Measurements from ENCODE around the gene ABCA3.

The ABCA3 gene

GRCh38 chr16:2365397-2366294 is 25.1 kb upstream of the ABCA3 start:
- no peaks in the 10 kb centered on the region for H3K9me3 Mint-ChIP-seq (ENCODE audit: low read depth)
- H3K27ac Mint-ChIP-seq = no peak overlapping the region
- no peaks in the 10 kb centered on the region for H3K36me3 Mint-ChIP-seq
- H3K4me3 Mint-ChIP-seq = no peak overlapping the region
- no peaks in the 10 kb centered on the region for H3K4me1 Mint-ChIP-seq (ENCODE audit: low read depth)
- H3K27me3 Mint-ChIP-seq = peaks cover 10% of the 10 kb centered on the region

DNA sequence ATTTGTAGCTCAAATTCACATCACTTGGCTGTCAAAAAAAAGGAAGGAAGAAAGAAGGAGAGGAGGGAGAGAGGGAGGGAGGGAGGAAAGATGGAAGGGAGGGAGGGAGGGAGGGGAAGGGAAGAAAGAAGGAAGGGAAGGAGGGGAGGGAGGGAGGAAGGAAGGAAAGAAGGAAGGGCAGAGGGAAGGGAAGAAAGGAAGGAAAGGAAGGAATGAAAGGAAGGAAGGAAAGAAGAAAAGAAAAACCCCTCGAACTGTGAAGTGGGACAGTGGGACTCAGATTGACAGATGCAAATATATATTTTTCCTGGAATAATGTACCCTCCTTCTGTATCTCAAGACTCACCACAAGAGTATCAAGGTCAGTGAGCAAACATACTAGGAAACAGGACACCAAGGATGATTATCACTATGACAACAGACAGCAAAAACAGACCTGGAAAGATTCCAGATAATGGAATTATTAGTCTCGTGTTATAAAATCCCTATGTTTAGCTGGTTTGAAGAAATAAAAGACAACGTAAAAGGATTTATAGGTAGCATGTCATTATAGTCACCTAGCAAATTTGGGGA is 24.2 kb upstream of the ABCA3 start:
- no peaks in the 10 kb centered on the region for H3K9me3 Mint-ChIP-seq (ENCODE audit: low read depth)
- H3K27ac Mint-ChIP-seq = no peak overlapping the region
- peaks cover 9% of the 10 kb centered on the region for H3K27me3 Mint-ChIP-seq
- no peaks in the 10 kb centered on the region for H3K4me1 Mint-ChIP-seq (ENCODE audit: low read depth)
- H3K36me3 Mint-ChIP-seq = no peaks in the 10 kb centered on the region
- H3K4me3 Mint-ChIP-seq = no peak overlapping the region

DNA sequence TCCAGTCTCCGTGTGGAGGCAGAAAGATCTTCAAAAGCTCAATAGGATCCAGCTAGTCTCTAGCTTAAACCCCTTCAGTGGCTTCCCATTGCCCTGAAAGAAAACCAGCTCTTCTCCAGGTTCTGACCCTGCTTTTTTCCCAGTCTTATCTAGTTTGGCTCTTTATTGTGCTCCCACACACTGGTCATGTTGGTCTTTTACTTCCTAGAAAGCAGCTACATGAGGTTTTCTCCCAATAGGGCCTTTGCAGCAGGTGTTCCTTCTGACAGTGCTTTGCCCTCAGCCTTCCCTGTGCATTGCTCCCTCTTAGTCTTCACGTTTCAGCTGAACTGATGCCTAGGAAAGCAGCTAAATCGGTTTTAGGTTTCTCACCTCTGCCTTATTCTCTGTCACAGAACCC is 21.7 kb upstream of the ABCA3 start:
- H3K9me3 Mint-ChIP-seq (ENCODE audit: low read depth) = no peaks in the 10 kb centered on the region
- peaks cover 21% of the 10 kb centered on the region for H3K27me3 Mint-ChIP-seq
- no peak overlapping the region for H3K27ac Mint-ChIP-seq
- no peak overlapping the region for H3K4me3 Mint-ChIP-seq
- no peaks in the 10 kb centered on the region for H3K4me1 Mint-ChIP-seq (ENCODE audit: low read depth)
- no peaks in the 10 kb centered on the region for H3K36me3 Mint-ChIP-seq

DNA sequence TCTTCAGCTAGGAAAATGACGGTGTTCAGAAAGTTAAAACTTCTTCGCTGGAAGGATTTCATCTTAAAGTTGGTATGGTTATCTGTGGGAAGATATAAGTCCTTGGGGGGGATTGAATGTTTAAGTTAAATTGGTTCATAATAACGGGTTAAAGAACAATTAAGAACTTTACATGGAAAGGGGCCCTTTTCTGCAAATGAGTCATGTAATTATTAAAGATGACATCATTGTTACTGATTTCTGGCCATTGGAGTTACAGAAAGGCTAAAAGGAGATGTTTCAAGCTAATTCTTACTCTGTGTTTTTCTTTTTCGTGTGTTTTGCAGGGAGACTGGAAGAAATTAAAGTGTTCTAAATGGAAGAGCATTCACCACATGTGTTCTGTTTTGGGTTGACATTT is 20.6 kb upstream of the ABCA3 start:
- no peaks in the 10 kb centered on the region for H3K36me3 Mint-ChIP-seq
- no peaks in the 10 kb centered on the region for H3K9me3 Mint-ChIP-seq (ENCODE audit: low read depth)
- no peak overlapping the region for H3K27ac Mint-ChIP-seq
- no peak overlapping the region for H3K4me3 Mint-ChIP-seq
- peaks cover 23% of the 10 kb centered on the region for H3K27me3 Mint-ChIP-seq
- H3K4me1 Mint-ChIP-seq (ENCODE audit: low read depth) = no peaks in the 10 kb centered on the region

GRCh38 chr16:2359919-2360318 is 19.4 kb upstream of the ABCA3 start:
- no peak overlapping the region for H3K4me3 Mint-ChIP-seq
- H3K27me3 Mint-ChIP-seq = peaks cover 23% of the 10 kb centered on the region
- H3K27ac Mint-ChIP-seq = no peak overlapping the region
- no peaks in the 10 kb centered on the region for H3K36me3 Mint-ChIP-seq
- H3K4me1 Mint-ChIP-seq (ENCODE audit: low read depth) = no peaks in the 10 kb centered on the region
- H3K9me3 Mint-ChIP-seq (ENCODE audit: low read depth) = no peaks in the 10 kb centered on the region

DNA sequence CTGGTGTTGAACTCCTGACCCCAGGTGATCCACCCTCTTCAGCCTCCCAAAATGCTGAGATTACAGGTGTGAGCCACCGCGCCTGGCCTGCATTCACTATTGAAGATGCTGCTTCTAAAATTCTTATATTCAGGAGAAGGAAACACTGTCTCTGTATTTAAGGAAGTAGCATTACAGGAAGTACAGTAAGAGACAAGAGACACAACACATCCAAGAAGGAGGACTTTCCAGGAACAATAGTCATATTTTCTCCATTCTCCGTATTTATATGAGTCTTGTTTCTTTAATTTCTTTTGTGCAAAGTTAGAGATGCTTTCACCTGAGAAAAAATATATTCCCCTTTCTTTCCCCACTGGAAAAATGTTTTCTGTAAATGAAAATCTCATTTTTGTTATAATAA is 18.3 kb upstream of the ABCA3 start:
- Mint-ChIP-seq H3K27me3 (peaks cover 21% of the 10 kb centered on the region), H3K4me3 (no peak overlapping the region)

DNA sequence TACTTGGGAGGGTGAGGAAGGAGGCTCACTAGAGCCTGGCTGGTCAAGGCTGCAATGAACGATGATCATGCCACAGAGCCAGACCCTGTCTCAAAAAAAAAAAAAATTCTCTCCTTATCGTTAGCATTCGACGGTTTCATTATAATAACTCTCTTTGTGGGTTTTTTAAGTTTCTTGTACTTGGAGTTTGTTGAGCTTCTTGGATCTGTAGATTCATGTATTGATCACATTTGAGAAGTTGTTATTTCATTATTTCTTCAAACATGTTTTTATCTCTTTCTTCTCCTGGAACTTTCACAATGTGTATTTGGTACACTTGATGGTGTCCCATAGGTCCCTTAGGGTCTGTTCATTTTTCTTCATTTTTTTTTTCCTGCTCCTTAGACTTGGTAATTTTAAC is 16.8 kb upstream of the ABCA3 start:
- no peaks in the 10 kb centered on the region for H3K36me3 Mint-ChIP-seq
- no peak overlapping the region for H3K27ac Mint-ChIP-seq
- H3K27me3 Mint-ChIP-seq = peaks cover 23% of the 10 kb centered on the region
- H3K4me3 Mint-ChIP-seq = no peak overlapping the region
- H3K9me3 Mint-ChIP-seq (ENCODE audit: low read depth) = no peaks in the 10 kb centered on the region
- H3K4me1 Mint-ChIP-seq (ENCODE audit: low read depth) = no peaks in the 10 kb centered on the region

More for the DNA sequence above, 18.3 kb upstream of the ABCA3 start:
- no peaks in the 10 kb centered on the region for H3K9me3 Mint-ChIP-seq (ENCODE audit: low read depth)
- no peaks in the 10 kb centered on the region for H3K36me3 Mint-ChIP-seq
- no peak overlapping the region for H3K27ac Mint-ChIP-seq
- H3K4me1 Mint-ChIP-seq (ENCODE audit: low read depth) = no peaks in the 10 kb centered on the region

DNA sequence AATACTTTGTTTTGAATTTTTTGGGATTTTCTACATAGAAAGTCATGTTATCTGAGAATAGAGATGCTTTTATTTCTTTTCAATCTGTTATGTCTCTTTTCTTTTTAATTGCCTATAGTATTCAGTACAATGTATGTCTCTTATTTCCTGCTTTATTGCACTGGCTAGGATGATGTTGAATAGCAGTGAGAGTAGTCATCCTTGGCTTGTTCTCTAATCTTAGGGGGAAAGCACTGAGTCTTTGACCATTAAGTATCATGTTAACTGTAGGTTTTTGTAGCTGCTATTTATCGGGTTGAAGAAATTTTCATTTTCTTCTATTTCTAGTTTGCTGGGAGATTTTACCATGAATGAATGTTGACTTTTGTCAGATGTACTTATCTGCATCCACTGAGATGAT is 10.0 kb upstream of the ABCA3 start:
- H3K9me3 Mint-ChIP-seq (ENCODE audit: low read depth) = no peaks in the 10 kb centered on the region
- no peak overlapping the region for H3K4me3 Mint-ChIP-seq
- no peaks in the 10 kb centered on the region for H3K36me3 Mint-ChIP-seq
- H3K27me3 Mint-ChIP-seq = peaks cover 12% of the 10 kb centered on the region
- no peak overlapping the region for H3K27ac Mint-ChIP-seq
- H3K4me1 Mint-ChIP-seq (ENCODE audit: low read depth) = no peaks in the 10 kb centered on the region

- no peaks in the 10 kb centered on the region for H3K27me3 Mint-ChIP-seq
- peaks cover 9% of the 10 kb centered on the region for H3K4me1 Mint-ChIP-seq (ENCODE audit: low read depth)
- H3K4me3 Mint-ChIP-seq = no peak overlapping the region
- no peaks in the 10 kb centered on the region for H3K9me3 Mint-ChIP-seq (ENCODE audit: low read depth)
- H3K27ac Mint-ChIP-seq = no peak overlapping the region
- H3K36me3 Mint-ChIP-seq = no peaks in the 10 kb centered on the region
Measured at GRCh38 chr16:2343211-2343610, 2.7 kb upstream of the ABCA3 start.

- H3K27me3 Mint-ChIP-seq = no peaks in the 10 kb centered on the region
- H3K9me3 Mint-ChIP-seq (ENCODE audit: low read depth) = no peaks in the 10 kb centered on the region
- H3K4me1 Mint-ChIP-seq (ENCODE audit: low read depth) = peaks cover 11% of the 10 kb centered on the region
- no peak overlapping the region for H3K4me3 Mint-ChIP-seq
- H3K27ac Mint-ChIP-seq = no peak overlapping the region
- H3K36me3 Mint-ChIP-seq = no peaks in the 10 kb centered on the region
Measured at GRCh38 chr16:2341456-2342447, 1.2 kb upstream of the ABCA3 start.

DNA sequence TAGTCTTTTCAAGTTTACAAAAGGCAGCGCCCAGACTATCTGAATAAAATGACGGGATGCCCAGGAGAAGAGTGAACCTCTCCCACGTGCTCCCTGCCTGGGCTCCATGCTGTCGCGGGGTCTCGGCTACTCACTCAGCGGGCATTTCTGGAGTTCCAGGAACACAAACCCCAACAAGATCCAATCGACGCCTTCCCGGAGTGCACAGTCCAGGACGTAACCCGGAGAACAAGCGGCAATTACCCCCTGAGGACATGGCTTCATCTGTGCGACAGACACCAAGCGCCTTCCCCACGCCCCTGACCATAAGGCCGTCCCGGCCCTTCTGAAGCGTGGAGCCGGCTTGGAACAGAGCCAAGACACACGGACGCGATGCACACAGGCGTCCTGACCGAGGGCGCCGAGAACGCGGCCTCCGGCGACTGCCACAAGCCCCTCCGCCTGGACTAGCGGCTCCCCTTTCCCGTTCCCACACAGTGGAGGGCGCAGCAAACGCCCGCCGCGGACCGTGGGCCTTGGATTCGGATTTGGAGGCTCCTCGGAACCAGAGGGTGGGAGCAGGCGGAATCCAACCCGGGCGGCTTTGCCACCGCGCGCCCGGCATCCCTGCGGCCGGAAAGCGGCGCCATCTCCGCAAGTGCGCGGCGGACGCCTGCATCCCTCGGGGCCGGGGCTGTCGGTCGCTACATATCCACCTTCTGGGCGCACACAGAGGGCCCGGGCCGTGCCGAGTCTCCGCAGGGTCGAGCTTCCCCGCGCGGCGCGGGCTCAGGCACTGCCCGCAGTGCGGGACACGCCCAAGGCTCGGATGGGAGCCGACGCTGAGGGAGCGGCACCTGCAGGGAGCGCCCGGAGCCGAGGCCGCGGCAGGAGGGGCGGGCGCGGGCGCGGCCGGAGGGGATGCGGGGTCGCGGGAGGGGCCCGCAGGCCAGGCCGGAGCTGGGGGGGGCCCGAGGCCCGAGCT is 725 bp downstream of the ABCA3 start:
- peaks cover 11% of the 10 kb centered on the region for H3K4me1 Mint-ChIP-seq (ENCODE audit: low read depth)
- no peaks in the 10 kb centered on the region for H3K27me3 Mint-ChIP-seq
- H3K4me3 Mint-ChIP-seq = peak overlapping the region; percentile 88
- H3K36me3 Mint-ChIP-seq = no peaks in the 10 kb centered on the region
- no peaks in the 10 kb centered on the region for H3K9me3 Mint-ChIP-seq (ENCODE audit: low read depth)
- H3K27ac Mint-ChIP-seq = no peak overlapping the region

- Mint-ChIP-seq H3K9me3 (ENCODE audit: low read depth) (no peaks in the 10 kb centered on the region), H3K36me3 (no peaks in the 10 kb centered on the region), H3K27me3 (no peaks in the 10 kb centered on the region), H3K4me1 (ENCODE audit: low read depth) (peaks cover 11% of the 10 kb centered on the region), H3K27ac (no peak overlapping the region), H3K4me3 (peak overlapping the region; percentile 17)
Measured at GRCh38 chr16:2337431-2338296, 2.9 kb downstream of the ABCA3 start.

- H3K4me3 Mint-ChIP-seq = no peak overlapping the region
- H3K4me1 Mint-ChIP-seq (ENCODE audit: low read depth) = peaks cover 10% of the 10 kb centered on the region
- no peak overlapping the region for H3K27ac Mint-ChIP-seq
- peaks cover 2% of the 10 kb centered on the region for H3K27me3 Mint-ChIP-seq
- no peaks in the 10 kb centered on the region for H3K9me3 Mint-ChIP-seq (ENCODE audit: low read depth)
- no peaks in the 10 kb centered on the region for H3K36me3 Mint-ChIP-seq
Measured at GRCh38 chr16:2335286-2335895, 5.1 kb downstream of the ABCA3 start.
